Tongue (tissue), 2 donors: ENCODE results near the gene NTN1. TPM values are rescaled to one million over a fixed set of nuclear protein-coding genes. Genes with fewer than 3 reads are reported as not detected.
"Not testable (repeated sequence)": the region's sequence is repeated elsewhere in the genome, so short reads cannot be mapped to it uniquely, and the experiment has no call there.

Source experiments
- DNase-seq: peaks from one replicate; pipeline ENCODE4 v3.0.0-alpha.2; 2015
- total RNA-seq: library from RNA; depleted of rRNA; stranded (reverse); fragments of >200 nt; gene quantifications from one replicate; pipeline ENCODE4 v1.2.3, GENCODE V29; 2014

The NTN1 gene
- total RNA-seq, 1 donor from 2014 or later = 32.8 TPM

DNA sequence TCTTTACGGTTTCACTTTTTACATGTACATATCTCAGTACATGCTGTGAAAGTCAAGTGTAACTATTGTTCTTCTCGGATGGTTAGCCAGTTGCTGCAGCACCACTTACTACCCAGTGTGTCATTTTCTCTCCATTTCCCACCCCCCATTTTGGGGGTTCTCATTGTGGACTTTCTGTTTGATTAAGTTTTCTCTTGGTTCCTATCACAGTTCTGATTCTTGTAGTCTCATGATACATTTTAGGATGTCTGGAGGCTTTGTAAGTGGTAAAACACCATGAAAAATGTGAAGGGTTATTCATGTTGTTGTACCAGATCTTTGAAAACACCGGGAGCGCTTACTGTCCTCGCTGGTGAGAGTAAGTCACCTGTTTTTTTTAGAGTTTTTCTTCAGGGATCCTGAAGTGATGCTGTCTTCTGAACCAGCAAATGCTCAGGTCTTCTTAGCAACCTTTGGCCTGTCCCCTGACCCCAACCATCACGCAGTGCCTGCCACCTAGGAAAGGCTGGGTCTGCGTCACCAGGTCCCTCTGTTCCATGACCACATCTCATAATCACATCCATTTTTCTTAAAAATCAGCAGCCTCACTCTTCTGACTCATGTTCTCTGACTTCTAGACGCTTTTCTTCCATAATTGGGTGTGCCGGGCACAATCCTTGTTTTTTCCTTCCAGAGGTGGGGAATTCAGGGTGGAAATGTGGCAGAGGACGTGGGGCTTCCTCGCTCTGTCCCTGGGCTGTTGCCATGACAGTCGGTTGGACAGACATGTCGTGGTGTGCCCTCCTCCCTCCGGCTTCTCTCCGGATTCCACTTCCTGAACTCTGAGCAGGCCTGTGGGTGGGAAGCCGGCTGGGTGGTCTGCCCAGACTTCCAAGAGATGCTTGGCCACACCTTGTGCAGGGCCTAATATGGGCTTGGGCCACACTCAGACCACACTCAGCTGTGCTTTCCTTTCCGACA, 102.6 kb downstream of the NTN1 start:
- no peak for DNase-seq

DNA sequence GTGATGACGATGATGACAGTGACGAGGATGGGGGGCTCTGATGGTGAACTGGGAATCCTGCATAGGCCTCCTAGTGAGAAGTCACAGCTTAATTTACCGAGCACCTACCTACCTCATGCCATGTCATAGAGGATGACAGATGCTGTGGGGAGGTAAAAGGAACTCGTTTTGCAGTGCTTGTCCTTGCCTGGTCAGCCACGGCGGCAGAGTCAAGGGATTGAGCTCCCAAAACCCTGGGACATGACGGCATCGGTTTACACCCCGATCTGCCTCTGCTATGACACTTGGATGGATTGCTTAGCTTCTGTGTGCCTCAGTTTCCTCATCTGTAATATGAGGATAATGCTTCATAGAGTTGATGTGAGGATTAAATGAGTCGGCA, 103.2 kb downstream of the NTN1 start:
- no peak for DNase-seq

DNA sequence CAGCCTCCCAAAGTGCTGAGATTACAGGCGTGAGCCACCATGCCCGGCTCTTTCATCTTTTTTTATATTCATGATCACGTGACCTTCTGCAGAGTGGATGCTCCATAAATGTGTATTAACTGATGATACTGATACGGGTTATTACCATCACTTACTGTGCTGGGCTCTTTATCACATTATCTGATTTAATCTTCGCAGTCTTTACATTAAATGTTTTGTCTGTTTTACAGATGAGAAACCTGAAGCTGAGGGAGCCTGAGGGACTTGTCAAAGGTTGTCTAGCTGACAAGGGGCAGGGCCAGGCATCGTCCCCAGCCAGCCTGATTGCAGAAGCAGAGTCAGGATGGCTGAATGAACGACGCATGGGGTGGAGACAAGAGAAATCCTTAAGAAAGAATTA, 104.4 kb downstream of the NTN1 start:
- no peak for DNase-seq

DNA sequence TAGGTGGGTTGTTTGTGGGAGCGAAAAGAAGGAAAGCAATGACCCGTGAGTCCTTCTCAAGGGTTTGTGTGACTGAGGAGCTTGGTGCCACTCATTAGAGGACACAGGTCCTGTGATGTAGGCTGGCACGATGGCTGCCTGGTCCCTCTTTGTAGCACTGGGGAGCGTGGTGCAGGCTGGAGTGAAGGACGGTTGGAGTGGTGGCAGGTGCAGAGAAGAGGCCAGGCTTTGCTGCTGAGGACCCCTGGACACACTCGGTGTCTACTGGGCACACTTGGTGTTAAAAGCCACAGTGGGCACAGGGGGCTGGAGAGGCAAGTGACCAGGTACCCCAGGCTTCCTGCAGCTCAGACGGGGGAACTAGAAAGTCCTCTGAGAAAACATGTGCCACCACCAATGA, 106.0 kb downstream of the NTN1 start:
- no peak for DNase-seq

DNA sequence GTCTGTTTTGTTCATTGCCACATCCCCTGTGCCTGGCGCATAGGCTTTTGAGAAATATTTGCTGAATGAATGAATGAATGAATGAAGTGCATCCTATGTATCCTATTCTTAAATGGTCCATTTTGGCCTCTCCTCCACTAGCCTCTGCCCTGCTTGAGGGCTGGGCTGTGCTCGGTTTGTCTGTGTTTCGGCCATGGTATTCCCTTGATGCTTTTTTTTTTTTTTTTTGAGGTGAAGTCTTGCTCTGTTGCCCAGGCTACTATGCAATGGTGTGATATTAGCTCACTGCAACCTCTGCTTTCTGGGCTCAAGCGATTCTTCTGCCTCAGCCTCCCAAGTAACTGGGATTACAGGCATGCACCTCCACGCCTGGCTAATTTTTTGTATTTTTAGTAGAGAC, 110.1 kb downstream of the NTN1 start:
- DNase-seq = no peak

DNA sequence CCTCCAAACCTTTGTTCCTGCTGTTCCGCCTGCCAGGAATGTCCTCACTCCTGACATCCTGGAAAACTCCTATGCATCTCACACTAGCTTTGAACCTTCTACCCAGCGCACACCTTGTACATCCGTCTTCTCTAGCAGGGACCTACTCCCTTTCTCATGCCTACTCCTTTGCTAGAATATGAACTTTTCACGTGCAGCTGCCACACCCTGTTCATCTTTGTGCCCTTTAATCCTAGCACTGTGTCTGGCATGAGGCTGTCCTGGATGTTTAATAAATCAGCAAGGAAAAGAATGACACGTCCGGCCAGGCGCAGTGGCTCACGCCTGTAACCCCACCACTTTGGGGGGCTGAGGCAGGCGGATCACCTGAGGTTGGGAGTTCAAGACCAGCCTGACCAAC, 111.0 kb downstream of the NTN1 start:
- DNase-seq = no peak

DNA sequence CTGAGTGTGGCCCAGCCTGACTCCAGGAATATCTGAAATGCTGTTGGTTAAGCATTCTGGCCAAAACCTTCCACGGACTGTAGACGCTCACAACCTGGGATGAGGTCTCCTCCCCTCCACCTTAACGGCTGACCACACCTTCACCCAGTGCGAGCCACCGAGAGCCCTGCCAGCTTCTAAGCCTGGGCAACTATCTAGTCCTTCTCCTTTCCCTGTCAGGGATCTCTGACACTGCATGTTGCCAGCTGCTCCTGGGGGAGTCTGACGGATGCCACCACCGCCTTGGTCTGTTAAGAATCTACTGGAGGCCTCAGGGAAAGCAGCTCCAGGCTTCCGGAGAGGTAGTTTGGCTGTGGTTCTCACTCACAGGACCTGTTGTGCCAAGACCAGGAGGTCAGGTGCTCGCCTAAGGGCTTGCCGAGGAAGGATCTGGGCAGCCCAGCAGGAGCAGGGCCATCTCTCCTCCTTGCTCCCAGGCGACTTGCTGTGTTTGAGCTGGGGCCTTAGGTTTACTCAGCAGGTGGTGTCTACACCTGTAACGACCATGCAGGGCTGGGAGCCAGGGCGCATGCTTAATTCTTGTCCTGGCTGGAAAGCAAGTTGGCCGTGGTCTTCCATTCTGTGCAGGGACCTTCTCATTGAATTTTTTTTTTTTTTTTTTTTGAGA, 111.8 kb downstream of the NTN1 start:
- no peak for DNase-seq

DNA sequence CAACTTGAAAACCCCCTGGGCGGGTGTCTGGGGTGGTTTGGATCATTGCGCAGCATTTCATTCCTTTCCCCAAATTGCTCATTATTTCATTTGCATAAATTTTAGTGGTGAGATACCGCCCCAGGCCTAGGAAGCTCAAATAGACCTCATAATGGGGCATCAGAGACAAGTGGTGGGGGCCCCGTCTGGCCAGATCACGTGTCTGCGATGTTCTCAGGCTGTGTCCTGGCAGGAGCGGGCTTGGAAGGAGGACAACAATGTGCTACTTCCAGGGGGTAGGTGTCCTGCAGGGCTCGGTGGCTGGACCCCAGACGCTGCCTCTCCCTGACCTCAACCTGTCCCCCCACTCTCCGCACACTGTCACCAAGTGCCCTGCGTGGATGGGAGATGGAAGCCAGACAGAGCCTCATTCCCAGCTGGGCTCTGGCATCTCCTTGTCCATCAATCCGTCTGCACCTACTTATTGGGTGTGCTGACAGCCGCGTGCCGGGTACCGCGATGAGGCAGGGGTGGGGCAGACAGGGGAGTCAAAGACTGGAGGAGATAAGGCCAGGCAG, 116.9 kb downstream of the NTN1 start:
- DNase-seq = no peak

DNA sequence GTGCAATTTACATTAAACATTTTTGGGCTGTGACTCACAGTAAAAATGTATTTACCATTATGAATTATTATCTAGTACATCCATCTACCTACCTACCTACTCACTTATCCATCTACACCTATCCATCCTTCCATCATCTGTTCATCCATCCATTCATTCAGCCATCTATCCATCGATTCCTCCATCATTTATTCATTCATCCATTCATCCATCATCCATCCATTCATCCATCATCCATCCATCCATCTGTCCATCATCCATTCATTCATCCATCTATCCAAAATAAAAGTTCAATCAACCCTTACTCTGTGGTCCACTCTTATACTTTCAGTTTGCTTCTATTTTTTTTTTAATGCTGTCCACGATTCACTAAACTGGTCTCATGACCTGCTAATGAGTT, 118.4 kb downstream of the NTN1 start:
- DNase-seq = no peak

DNA sequence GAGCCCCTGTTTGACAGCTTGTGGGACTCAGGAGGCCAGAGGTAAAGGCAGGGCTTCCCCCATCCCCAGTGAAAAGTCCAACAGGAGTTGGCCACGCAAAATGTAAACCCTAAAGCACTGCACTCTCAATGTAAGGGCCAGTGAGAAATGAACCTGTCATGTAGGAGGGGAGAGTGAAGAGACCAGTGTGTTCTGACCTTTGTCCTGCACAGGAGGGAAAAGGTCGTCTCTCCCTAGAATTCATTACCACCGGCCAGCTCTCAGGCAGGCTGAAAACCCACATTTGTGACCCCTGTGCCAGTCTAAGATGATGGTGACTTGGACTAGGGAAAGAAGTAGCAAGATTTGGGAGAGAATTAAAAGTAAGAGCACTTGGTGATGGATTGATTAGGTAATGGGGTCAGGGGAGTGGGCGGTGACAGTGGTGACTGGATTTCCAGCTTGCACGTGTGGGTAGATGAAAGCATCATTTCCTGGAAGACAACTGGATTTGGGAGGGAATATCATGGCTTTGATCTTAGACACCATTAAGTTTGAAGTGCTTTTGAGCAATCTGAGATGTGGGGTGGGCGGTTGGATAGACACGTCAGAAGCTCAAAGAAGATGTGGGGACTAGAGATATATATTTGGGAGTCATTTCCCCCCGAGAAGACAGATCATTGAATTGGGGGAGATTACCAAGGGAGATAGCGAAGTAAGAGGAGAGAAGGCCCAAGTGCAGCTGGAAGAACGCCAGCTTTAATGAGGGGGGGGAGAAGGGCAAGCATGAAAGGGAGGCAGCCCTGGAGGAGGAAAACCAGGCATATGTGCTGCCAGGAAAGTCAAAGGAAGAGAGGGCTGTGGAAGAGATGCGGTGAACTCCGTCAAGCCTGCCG, 119.5 kb downstream of the NTN1 start:
- peak; percentile 32 for DNase-seq

DNA sequence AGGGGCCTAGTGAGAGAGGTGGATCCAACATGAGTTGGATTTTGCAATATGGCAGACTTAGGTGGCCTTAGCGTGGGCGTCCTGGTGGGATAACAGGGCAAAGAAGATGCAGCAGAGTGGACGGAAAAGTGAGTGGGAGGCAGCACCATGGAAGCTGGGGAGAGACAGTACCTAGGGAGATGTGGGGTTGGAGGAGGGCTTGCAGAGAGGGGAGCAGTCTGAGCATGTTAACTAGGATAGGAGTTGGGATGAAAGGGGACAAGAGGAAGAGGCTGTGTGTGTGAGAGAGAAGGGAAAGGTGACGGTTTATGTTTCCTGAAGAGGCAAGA, 120.1 kb downstream of the NTN1 start:
- DNase-seq = no peak

DNA sequence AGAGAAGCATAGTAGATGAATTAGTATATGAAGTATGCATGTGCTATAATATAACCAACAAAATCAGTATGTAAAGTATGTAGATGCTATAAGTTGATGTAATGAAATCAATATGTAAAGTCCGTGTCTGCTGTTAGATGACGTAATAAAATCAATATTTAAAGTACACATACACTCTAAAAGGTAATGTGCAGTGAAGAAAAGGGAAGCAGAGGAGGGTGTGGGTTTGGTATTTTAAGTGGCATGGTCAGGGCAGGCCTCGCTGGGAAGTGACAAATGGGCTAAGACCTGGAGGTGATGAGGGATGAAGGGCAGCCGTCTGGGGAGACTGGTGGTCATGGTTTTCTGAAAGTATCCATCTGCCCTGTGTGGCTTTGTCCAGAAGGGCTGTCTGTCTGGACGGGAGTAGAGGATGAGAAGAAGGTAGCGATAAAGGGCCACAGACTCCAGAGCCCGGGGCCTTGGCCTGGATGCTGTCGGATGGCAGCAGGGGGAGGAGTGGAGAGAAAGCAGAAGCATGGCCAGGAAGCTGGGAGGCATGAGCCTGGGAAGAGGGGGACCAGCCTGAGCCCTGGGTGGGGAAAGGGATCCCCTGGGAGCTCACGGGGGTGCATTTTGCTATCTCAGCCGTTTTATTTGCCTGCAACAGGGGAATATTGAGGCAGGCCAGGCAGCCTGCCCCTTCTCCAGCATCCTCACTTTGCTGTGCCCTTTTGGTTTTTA, 121.6 kb downstream of the NTN1 start:
- peak; percentile 50 for DNase-seq

DNA sequence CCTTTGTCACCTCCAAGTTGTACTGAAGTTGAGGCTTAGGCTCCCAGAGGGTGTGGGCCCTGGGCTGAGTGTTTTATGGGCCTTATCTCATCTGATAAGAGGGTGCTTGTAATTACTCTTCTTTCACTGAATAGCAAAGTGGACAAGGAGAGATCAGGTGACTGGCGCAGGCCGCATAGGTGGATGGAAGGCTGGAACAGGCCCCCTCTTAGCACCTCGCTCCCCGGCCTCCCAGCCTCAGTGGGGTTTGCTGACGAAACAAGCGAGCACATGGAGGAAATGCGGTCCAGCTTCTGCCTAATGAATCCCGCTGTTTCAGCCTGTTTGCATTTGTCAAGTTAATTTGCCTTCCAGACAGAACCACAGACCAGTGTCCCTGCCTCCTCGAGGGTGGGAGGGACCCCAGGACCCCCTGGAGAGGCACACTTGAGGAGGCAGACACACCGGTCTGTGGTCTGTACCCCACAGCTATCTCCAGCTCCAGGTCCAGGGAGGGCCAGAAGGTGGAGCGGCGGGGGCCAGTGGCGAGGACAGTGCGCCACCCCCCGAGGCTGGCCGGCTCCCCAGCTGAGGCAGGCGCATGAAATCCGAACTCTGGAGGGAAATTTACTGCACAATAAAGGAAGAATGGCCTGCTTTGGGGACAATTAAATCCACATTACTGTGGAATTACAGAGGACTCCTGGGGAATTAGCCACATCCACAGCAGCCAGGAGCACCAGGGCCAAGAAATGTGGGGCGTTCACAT, 123.4 kb downstream of the NTN1 start:
- DNase-seq = no peak

DNA sequence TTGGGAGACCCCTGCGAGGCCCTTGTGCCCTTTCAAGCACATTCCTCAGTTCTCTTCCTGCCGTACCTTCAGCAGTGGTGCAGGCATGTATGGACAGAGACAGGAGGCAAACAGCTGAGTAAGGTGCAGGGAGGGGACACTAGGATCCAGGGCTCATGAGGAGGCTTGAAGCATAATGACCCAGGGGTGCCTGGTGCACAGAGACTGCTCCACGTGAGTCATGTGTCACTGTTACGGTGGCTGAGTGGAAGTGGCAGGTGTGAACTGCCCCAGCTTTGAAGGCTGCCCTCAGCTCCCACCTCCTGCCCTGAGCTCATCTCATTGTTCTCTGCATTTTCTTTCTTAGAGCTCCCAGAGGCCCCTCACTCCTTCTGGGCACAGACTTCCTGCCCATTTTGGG, 124.8 kb downstream of the NTN1 start:
- no peak for DNase-seq

DNA sequence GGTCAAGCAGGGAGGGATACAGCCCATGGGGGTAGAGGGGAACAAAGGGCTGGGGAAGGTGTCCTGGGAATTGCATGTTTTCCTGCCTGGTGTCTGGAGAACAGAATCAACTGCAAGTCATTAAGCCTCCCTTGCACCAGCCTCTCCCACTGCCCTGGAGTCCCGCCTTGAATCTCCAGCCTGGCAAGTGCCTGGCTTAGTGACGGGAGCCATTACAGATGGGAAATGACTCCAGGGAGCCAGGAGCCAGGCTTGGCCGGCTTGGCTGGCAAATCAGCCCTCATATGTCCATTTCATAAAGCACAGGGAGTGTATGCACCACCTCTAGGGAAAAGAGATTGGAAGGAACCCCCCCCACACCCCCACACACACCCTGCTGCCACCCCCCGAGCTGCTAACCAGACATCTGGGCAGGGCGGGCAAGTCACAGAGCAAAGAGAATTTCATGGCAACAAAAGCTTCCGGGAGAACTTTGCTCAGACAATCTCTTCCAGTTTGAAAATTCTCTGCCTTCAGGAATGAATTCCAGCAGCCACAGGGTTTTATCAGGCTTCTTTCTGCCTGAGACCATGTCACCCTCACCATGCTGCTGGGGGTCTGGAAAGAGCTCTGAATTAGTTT, 127.7 kb downstream of the NTN1 start:
- DNase-seq = no peak

DNA sequence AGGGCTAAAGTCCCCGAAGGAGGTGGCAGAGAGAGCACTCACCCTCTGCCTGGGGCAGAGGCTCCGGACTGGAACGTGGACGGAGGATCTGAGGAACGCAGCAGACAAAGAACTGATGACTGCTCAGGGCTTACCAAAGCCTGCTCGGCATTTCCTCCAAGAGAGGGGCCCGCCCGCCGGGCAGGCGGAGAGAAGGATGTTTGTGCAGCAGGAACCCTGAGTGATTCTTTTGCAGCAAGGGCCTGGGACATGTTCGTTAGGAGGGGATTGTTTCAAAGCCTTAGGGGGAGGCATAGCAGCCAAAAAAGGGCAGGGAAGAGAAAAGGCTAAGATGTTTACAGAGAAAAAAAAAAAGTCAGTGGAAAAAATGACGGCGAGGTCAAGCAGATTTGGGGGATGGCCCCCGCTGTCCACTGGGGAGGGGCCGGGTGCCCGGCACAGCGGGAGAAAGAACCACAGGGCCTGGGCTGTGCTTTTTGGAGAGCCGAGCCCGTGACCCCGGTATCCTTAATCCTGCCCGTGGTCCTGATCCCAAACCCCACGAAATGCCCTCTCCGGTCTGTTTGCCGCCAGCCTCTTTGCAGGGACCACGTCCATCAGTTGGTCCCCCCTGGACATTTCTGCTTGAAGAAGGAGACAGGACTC, 129.3 kb downstream of the NTN1 start:
- peak; percentile 61 for DNase-seq

DNA sequence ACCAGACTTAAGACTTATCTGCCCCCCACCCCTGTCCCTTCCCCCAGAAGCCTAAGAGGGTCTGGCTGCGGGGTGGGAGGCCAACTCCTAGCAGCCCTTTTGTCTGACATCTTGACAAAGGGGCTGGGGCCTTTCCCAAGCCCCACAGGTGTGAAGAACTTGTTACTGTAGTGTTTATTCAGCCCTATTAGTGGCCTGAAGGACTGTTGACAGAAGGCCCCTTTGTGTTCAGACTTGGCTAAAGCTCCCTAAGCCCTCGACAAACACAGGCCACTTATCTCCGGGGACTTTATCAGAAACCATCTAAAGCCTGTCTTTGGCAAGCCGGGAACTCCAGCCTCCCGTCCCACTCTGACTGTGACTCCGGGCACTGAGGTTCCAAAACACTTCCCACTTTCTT, 129.8 kb downstream of the NTN1 start:
- peak; percentile 43 for DNase-seq

DNA sequence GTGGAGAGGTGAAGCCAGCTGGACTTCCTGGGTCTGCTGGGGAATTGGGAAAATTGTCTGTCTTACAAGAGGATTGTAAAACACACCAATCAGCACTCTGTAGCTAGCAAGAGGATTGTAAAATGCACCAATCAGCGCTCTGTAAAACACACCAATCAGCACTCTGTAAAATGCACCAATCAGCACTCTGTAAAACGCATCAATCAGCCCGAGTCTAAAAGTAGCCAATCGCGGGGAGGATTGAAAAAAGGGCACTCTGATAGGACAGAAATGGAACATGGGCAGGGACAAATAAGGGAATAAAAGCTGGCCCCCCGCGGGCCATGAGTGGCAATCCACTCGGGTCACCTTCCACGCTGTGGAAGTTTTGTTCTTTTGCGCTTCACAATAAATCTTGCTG, 130.4 kb downstream of the NTN1 start:
- DNase-seq = not testable (repeated sequence)

DNA sequence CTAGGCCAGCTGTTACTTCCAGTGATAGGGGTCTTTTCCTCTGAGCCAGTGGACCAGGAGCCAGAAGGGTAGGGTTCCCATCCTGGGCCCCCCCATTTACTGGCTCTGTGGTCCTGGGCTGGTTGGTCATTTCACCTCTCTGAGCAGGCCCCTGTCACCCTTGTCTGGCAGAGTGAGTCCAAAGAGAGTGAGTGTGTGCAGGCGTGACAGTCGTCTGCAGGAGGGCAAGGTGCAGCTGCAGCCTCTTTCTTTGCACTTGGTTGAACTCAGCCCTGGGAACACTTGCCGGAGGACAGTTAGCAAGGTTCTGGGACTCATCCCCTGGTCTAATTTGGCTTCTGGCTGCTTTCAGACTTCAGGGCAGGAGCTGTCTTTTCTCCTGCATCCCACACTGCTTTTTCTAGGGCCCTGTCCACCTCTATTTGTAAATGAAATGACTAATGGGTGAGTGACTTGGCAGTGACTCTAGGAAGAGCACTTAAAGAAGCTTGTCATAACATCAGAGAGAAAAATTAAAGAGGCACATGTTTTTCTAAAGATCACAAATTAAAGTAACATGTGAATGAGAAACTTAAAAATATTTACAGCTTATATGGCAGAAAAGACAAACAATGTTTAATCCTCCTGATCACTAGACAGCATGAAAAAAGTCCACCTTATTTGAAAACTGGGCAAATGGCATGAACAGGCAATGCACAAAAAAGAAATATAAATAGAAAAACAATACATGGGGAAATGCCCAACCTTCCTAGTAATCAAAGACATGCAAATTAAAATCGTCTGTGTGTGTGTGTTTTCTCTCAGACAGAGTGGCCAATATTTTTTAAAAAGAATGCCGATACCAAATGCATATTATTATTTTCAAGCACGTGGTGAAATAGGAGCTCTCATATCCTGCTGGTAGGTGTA, 137.5 kb downstream of the NTN1 start:
- DNase-seq = no peak
